ENCODE results near the gene WNT7B.

Gene WNT7B

DNA sequence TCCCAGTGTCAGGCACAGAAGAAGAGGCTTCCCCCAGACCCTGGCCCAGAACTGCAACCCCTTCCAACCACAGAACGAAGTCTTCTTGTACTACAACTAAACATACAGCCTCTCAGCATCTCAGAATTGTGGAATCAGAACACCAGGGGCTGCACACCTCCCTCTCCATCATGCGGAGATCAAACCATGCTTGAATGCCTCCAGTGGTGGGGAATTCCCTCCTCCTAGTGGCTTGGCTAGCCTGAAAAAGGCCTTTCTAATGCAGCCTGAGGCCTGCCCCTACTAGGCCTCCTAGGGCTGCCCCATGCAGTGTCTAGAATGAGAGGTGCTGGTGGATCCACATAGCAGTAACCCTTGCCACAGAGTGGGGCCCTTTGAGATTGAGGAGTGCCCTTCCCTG lies 62.7 kb downstream of the WNT7B start:
- H3K36me3 ChIP-seq (ENCODE audit: insufficient read depth, low read length), result no peaks in the 10 kb centered on the region

DNA sequence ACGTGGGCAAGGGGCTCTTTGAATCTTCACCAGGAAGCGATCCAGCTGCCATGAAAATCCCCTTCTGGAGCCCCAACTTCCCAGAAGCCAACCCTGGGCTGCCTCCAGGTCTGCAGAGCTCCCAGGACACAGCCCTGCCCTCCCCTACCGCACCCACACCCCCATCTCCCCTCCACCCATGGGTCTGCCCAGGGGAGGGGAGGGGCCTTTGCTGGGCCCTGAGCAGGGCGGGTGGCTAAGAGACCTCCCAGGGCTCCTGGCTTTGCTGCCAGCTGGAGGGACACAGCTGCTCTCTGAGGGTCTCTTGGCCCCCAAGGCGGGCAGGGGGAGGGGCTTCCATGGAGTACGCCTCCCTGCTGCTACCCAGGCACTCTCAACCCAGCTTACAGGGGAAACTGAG lies 64.1 kb downstream of the WNT7B start:
- Histone ChIP-seq H3K36me3 (ENCODE audit: insufficient read depth, low read length) (no peaks in the 10 kb centered on the region), H2AFZ (ENCODE audit: low read length, unreplicated experiment) (no peak overlapping the region), H3K27ac (ENCODE audit: low read depth, low read length) (no peak overlapping the region), H3K27me3 (ENCODE audit: insufficient read depth, low read length) (no peaks in the 10 kb centered on the region), H3K4me3 (ENCODE audit: low read depth, low read length) (no peak overlapping the region), H3K79me2 (ENCODE audit: control insufficient read depth, insufficient read depth, low read length, unreplicated experiment) (no peaks in the 10 kb centered on the region), H3K4me1 (ENCODE audit: control insufficient read depth, insufficient read depth, low read length, unreplicated experiment) (no peaks in the 10 kb centered on the region)

More for the DNA sequence above, 62.7 kb downstream of the WNT7B start:
- Histone ChIP-seq H3K79me2 (ENCODE audit: control insufficient read depth, insufficient read depth, low read length, unreplicated experiment) (no peaks in the 10 kb centered on the region), H3K27me3 (ENCODE audit: insufficient read depth, low read length) (no peaks in the 10 kb centered on the region), H3K4me1 (ENCODE audit: control insufficient read depth, insufficient read depth, low read length, unreplicated experiment) (peaks cover 2% of the 10 kb centered on the region), H3K27ac (ENCODE audit: low read depth, low read length) (no peak overlapping the region), H2AFZ (ENCODE audit: low read length, unreplicated experiment) (no peak overlapping the region), H3K4me3 (ENCODE audit: low read depth, low read length) (no peak overlapping the region)

DNA sequence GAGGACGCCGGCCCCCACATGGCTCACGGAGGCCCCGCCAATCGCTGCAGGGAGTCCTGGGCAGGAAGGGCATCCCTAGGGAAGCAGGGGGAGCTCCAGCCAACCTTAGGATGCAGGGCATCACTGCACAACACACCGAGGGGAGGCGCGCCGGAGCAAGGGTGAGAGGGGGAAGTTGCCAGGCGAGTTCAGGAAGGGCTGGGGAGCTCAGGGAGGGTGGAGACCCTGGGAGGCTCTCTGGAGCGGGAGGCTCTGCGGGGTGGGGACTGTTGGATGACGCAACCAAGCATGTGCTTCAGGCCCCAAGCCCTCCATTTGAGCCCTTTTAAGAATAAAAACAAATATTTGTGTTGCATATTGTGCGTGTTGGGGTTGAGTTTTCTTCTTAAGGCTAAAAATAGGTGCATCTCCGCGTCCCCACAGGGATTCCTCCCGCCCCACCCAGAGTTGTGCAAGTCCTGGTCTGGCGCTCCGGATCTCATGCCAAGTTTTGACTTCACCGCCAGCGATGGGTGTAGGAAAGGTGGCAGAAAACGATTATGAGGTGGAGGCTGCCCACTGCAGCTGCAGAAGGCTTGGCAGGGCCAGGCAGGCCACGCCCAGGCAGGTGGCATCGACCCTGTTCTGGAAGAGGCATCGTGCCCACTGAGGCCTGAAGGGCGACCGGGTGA lies 65.2 kb downstream of the WNT7B start:
- Histone ChIP-seq H3K4me1 (ENCODE audit: control insufficient read depth, insufficient read depth, low read length, unreplicated experiment) (no peaks in the 10 kb centered on the region), H3K4me3 (ENCODE audit: low read depth, low read length) (no peak overlapping the region), H3K27ac (ENCODE audit: low read depth, low read length) (no peak overlapping the region), H2AFZ (ENCODE audit: low read length, unreplicated experiment) (no peak overlapping the region), H3K27me3 (ENCODE audit: insufficient read depth, low read length) (no peaks in the 10 kb centered on the region), H3K79me2 (ENCODE audit: control insufficient read depth, insufficient read depth, low read length, unreplicated experiment) (no peaks in the 10 kb centered on the region), H3K36me3 (ENCODE audit: insufficient read depth, low read length) (no peaks in the 10 kb centered on the region)

DNA sequence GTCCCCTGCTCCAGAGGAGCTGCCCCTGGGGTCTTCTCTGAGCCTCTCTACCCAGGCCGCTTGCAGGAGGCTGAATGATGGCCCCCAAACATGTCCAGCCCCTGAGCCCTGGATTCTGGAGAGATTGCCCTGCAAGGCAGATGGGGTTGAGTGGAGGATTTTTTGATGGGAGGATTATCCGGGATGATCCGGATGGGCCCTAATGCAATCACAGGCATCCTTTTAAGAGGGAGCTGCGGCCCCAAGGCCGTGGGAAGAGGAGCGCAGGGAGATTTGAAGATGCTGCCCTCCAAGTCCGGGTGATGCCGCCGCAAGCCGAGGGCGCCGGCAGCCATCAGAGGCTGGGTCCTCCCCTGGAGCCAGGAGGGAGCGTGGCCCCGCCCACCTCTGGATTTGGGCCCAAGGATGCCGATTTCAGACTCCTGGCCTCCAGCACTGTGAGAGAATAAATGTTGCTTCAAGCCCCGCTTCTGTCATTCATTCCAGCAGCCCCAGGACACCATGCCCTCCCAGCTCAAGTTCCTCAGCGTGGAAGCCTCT lies 66.0 kb downstream of the WNT7B start:
- Histone ChIP-seq H3K4me3 (ENCODE audit: low read depth, low read length) (no peak overlapping the region), H3K27me3 (ENCODE audit: insufficient read depth, low read length) (no peaks in the 10 kb centered on the region), H2AFZ (ENCODE audit: low read length, unreplicated experiment) (no peak overlapping the region), H3K36me3 (ENCODE audit: insufficient read depth, low read length) (no peaks in the 10 kb centered on the region), H3K4me1 (ENCODE audit: control insufficient read depth, insufficient read depth, low read length, unreplicated experiment) (peaks cover under 1% of the 10 kb centered on the region), H3K27ac (ENCODE audit: low read depth, low read length) (no peak overlapping the region), H3K79me2 (ENCODE audit: control insufficient read depth, insufficient read depth, low read length, unreplicated experiment) (no peaks in the 10 kb centered on the region)

GRCh38 chr22:45908961-45909360 lies 68.0 kb downstream of the WNT7B start:
- Histone ChIP-seq H3K36me3 (ENCODE audit: insufficient read depth, low read length) (no peaks in the 10 kb centered on the region), H3K79me2 (ENCODE audit: control insufficient read depth, insufficient read depth, low read length, unreplicated experiment) (no peaks in the 10 kb centered on the region), H3K27me3 (ENCODE audit: insufficient read depth, low read length) (no peaks in the 10 kb centered on the region), H3K4me3 (ENCODE audit: low read depth, low read length) (no peak overlapping the region), H3K4me1 (ENCODE audit: control insufficient read depth, insufficient read depth, low read length, unreplicated experiment) (peaks cover 4% of the 10 kb centered on the region), H3K27ac (ENCODE audit: low read depth, low read length) (no peak overlapping the region), H2AFZ (ENCODE audit: low read length, unreplicated experiment) (no peak overlapping the region)

- Histone ChIP-seq H3K27me3 (ENCODE audit: insufficient read depth, low read length) (no peaks in the 10 kb centered on the region), H3K27ac (ENCODE audit: low read depth, low read length) (no peak overlapping the region), H3K36me3 (ENCODE audit: insufficient read depth, low read length) (no peaks in the 10 kb centered on the region), H2AFZ (ENCODE audit: low read length, unreplicated experiment) (no peak overlapping the region), H3K79me2 (ENCODE audit: control insufficient read depth, insufficient read depth, low read length, unreplicated experiment) (no peaks in the 10 kb centered on the region), H3K4me1 (ENCODE audit: control insufficient read depth, insufficient read depth, low read length, unreplicated experiment) (peaks cover 12% of the 10 kb centered on the region), H3K4me3 (ENCODE audit: low read depth, low read length) (no peak overlapping the region)
These were observed 69.0 kb downstream of the WNT7B start for GRCh38 chr22:45907996-45908395.

- H3K4me1 ChIP-seq (ENCODE audit: control insufficient read depth, insufficient read depth, low read length, unreplicated experiment), result peaks cover 14% of the 10 kb centered on the region
- H3K36me3 ChIP-seq (ENCODE audit: insufficient read depth, low read length), result no peaks in the 10 kb centered on the region
- no peaks in the 10 kb centered on the region for H3K27me3 ChIP-seq (ENCODE audit: insufficient read depth, low read length)
- H2AFZ ChIP-seq (ENCODE audit: low read length, unreplicated experiment), result no peak overlapping the region
- H3K4me3 ChIP-seq (ENCODE audit: low read depth, low read length), result no peak overlapping the region
- H3K79me2 ChIP-seq (ENCODE audit: control insufficient read depth, insufficient read depth, low read length, unreplicated experiment), result no peaks in the 10 kb centered on the region
- no peak overlapping the region for H3K27ac ChIP-seq (ENCODE audit: low read depth, low read length)
These were observed 69.6 kb downstream of the WNT7B start for GRCh38 chr22:45907378-45907777.

GRCh38 chr22:45906946-45907345 lies 70.0 kb downstream of the WNT7B start:
- no peak overlapping the region for H3K27ac ChIP-seq (ENCODE audit: low read depth, low read length)
- H3K79me2 ChIP-seq (ENCODE audit: control insufficient read depth, insufficient read depth, low read length, unreplicated experiment), result no peaks in the 10 kb centered on the region
- H3K4me1 ChIP-seq (ENCODE audit: control insufficient read depth, insufficient read depth, low read length, unreplicated experiment), result peaks cover 14% of the 10 kb centered on the region
- no peak overlapping the region for H2AFZ ChIP-seq (ENCODE audit: low read length, unreplicated experiment)
- H3K4me3 ChIP-seq (ENCODE audit: low read depth, low read length), result no peak overlapping the region
- H3K36me3 ChIP-seq (ENCODE audit: insufficient read depth, low read length), result no peaks in the 10 kb centered on the region
- H3K27me3 ChIP-seq (ENCODE audit: insufficient read depth, low read length), result no peaks in the 10 kb centered on the region

DNA sequence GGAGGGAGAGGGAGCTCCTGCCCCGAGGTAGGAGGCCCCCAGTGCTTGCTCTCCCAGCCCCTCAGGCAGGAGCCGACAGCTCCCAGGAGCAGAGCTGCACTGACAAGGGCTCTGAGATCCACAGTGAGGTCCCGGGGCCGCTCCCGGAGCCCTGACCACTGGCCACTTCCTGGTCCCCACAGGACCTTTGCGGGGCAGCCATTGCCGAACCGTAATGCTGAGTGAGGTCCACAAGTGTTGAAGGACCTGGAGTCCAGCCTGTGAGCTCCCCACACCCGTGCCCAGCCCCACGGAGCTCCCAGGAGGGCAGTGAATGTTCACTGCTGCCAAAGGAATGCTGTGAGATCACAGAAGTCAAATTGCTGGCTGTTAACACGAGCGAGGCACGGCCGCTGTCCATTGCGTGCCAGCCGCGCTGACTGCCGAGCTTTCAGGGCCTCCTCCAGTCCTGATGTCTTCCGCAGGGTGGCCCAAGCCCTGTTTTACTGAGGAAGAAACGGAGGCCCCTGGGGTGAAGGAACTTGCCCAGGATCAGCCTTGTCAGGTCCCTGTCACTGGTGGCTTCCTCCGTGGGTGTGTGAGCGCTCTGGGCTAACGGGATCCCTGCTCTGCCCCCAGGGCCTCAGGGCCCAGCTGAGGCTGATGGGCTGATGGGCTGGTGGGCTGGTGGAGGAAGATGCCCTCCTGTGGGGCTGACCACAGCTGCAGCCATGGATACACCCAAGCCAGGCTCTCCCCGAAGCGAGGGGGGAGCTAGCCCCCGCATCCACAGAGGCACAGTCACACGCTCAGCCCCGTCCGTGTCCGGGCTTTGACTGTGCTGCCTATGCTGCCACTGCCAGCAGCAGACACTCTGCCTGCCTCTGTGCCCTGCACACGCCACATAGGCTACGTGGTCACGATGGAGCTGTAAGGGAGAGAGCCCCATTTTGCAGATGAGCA lies 70.8 kb downstream of the WNT7B start:
- no peak overlapping the region for H3K4me3 ChIP-seq (ENCODE audit: low read depth, low read length)
- H3K79me2 ChIP-seq (ENCODE audit: control insufficient read depth, insufficient read depth, low read length, unreplicated experiment), result no peaks in the 10 kb centered on the region
- peaks cover 14% of the 10 kb centered on the region for H3K4me1 ChIP-seq (ENCODE audit: control insufficient read depth, insufficient read depth, low read length, unreplicated experiment)
- H2AFZ ChIP-seq (ENCODE audit: low read length, unreplicated experiment), result no peak overlapping the region
- no peaks in the 10 kb centered on the region for H3K36me3 ChIP-seq (ENCODE audit: insufficient read depth, low read length)
- no peaks in the 10 kb centered on the region for H3K27me3 ChIP-seq (ENCODE audit: insufficient read depth, low read length)
- no peak overlapping the region for H3K27ac ChIP-seq (ENCODE audit: low read depth, low read length)

GRCh38 chr22:45905326-45905923 lies 71.5 kb downstream of the WNT7B start:
- Histone ChIP-seq H3K4me3 (ENCODE audit: low read depth, low read length) (no peak overlapping the region), H2AFZ (ENCODE audit: low read length, unreplicated experiment) (no peak overlapping the region), H3K27ac (ENCODE audit: low read depth, low read length) (no peak overlapping the region), H3K79me2 (ENCODE audit: control insufficient read depth, insufficient read depth, low read length, unreplicated experiment) (no peaks in the 10 kb centered on the region), H3K4me1 (ENCODE audit: control insufficient read depth, insufficient read depth, low read length, unreplicated experiment) (peaks cover 14% of the 10 kb centered on the region), H3K36me3 (ENCODE audit: insufficient read depth, low read length) (no peaks in the 10 kb centered on the region), H3K27me3 (ENCODE audit: insufficient read depth, low read length) (no peaks in the 10 kb centered on the region)

All from ACC112 (cell line).